Measurements from ENCODE around the gene DNAI4. TPM values are rescaled to one million over a fixed set of nuclear protein-coding genes. Genes with fewer than 3 reads are reported as not detected.
"Not testable (repeated sequence)": the region's sequence is repeated elsewhere in the genome, so short reads cannot be mapped to it uniquely, and the experiment has no call there.

DNAI4 gene
- polyA plus RNA-seq, 3 donors: 14.2 to 17.0 (median 16.2) TPM

- DNase-seq (ENCODE audit: extremely low read depth in 1 of 11, low read depth in 9 of 11, low spot score in 4 of 11): no peak
Measured at GRCh38 chr1:66931590-66931989, 6.9 kb upstream of the DNAI4 start.

DNA sequence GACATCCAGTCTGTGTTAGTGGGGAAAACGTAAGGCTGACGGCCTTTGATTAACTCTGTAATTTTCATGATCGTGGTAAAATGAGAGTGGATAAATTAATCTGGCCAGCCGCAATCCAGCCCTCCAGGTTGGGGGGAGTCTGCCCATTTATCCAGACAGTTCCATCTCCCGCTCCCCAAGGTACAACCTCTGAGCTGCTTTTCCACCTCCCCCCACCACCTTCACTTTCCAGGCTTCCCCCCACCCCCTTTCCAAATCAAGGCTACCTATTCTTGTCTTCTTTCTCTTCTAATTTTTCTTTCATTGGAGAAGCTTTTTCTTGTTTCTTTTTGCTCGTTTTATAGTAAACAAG, 6.1 kb upstream of the DNAI4 start:
- DNase-seq (ENCODE audit: extremely low read depth in 1 of 11, low read depth in 9 of 11, low spot score in 4 of 11): peak in 1 of 11 donors; percentile 27

- peak; percentile 79 to 92 (median 90) for DNase-seq (ENCODE audit: extremely low read depth in 1 of 11, low read depth in 9 of 11, low spot score in 4 of 11)
Measured at GRCh38 chr1:66929999-66930822, 5.6 kb upstream of the DNAI4 start.

DNA sequence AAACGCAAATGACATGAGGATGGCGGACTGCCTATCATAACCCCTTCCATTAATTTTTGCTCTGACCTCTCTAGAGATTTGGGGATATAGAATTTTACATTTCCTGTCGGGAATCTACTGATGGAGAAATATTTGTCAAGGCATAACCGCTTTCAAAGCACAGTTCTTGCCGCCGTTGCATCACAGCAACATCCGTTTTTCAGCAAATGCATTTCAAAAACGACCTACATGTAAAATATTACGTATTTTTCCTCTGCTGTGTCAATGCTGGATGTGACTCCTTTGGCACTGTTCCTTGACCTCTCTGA, 5.0 kb upstream of the DNAI4 start:
- DNase-seq (ENCODE audit: extremely low read depth in 1 of 11, low read depth in 9 of 11, low spot score in 4 of 11): no peak

GRCh38 chr1:66929146-66929688, 4.6 kb upstream of the DNAI4 start:
- DNase-seq (ENCODE audit: extremely low read depth in 1 of 11, low read depth in 9 of 11, low spot score in 4 of 11): no peak

DNA sequence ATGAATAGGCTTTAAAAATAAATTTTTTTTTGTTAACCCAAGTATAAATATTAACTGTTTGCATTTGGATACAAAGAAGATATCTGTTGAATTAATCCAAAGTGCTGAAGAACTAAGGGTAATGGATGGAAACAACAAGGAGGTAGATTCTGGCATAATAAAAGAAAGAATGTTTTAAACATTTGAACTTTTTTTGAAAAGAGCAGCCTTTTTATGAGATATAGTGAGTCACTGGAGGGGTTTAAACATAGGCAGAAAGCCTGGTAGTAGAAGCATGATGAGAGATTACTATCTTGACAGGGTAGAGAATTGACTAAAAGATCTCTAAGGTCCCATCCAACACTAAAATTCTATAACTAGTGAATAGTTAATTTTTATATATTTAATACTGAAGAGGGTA, 2.9 kb upstream of the DNAI4 start:
- DNase-seq (ENCODE audit: extremely low read depth in 1 of 11, low read depth in 9 of 11, low spot score in 4 of 11): no peak

- DNase-seq (ENCODE audit: extremely low read depth in 1 of 11, low read depth in 9 of 11, low spot score in 4 of 11): no peak
Measured at GRCh38 chr1:66925944-66926343, 1.3 kb upstream of the DNAI4 start.

GRCh38 chr1:66925558-66925910, 878 bp upstream of the DNAI4 start:
- no peak for DNase-seq (ENCODE audit: extremely low read depth in 1 of 11, low read depth in 9 of 11, low spot score in 4 of 11)

DNA sequence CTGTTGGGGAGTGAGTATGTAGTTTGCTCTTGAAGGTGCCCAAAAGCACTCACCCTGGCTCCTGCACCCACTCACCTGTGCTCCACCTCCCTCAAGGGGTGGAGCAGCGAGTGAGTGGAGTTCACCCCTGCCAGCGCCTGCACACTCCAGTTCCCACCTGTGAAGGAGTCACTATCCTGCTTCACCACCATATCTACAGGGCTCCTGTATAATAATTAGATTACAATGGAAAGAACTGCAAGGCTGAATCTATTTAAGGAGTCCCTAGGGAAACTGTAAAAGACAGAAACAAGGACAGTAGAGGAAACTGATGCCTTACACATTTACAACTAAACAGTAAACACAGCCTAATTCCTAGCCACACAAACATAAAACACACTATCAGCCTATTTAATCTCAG, 4.1 kb downstream of the DNAI4 start:
- DNase-seq (ENCODE audit: extremely low read depth in 1 of 11, low read depth in 9 of 11, low spot score in 4 of 11): no peak

DNA sequence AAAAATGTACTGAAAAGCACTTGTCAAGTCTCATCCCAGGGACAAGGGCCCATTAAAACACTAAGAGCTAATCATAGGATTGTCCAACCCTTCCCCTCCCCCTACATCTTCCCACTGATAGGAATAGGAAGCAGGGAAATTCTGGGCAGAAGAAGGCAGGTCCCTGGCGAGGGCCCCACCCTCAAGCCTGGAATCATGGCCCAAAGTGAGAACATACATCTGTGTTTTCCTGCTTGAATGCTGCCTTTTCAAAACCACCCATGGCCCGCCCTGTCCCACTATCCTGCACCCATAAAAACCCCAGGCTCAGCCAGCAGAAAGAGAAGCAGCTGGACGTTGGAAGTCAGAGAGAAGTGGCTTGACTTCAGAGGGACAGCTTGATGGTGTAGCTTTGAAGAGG, 4.8 kb downstream of the DNAI4 start:
- DNase-seq (ENCODE audit: extremely low read depth in 1 of 11, low read depth in 9 of 11, low spot score in 4 of 11): no peak

- DNase-seq (ENCODE audit: extremely low read depth in 1 of 11, low read depth in 9 of 11, low spot score in 4 of 11): no peak
Measured at GRCh38 chr1:66919063-66919462, 5.6 kb downstream of the DNAI4 start.

DNA sequence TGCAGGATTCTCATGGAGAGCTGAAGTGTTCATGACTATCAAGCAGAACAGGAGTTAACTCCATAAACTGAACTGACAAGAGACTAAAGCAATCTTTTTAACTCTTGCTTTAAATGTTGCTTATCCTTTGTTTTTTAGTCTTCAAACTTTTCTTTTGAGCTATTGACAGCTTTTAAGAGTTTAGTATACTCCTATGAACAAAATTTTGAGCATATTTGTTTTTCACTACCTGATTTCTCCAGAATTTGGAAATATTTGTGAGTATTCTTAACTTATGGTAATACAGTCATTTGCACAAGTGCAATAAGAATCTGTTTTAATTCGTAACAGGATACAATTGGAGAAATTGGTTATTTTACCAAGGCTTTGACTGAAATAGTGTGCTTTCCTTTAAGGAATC, 7.2 kb downstream of the DNAI4 start:
- no peak for DNase-seq (ENCODE audit: extremely low read depth in 1 of 11, low read depth in 9 of 11, low spot score in 4 of 11)

GRCh38 chr1:66916320-66916719, 8.3 kb downstream of the DNAI4 start:
- DNase-seq (ENCODE audit: extremely low read depth in 1 of 11, low read depth in 9 of 11, low spot score in 4 of 11): no peak

DNA sequence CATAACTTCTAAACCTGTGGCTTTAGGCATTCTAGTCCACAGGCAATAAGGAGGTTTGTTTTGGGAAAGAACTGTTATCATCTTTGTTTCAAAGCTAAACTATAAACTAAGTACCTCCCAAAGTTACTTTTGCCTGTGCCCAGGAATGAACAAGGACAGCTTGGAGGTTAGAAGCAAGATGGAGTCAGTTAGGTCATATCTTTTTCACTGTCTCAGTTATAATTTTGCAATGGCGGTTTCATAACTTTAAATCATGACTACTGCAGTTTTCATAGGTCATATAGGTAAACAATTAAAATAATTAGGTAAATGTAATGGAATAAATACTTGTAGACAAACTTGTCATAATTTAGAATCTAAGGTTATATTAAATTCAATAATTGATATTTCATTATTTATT, 9.5 kb downstream of the DNAI4 start:
- DNase-seq (ENCODE audit: extremely low read depth in 1 of 11, low read depth in 9 of 11, low spot score in 4 of 11): not testable (repeated sequence)

- no peak for DNase-seq (ENCODE audit: extremely low read depth in 1 of 11, low read depth in 9 of 11, low spot score in 4 of 11)
Measured at GRCh38 chr1:66893712-66894111, 30.9 kb downstream of the DNAI4 start.

GRCh38 chr1:66890621-66891020, 34.0 kb downstream of the DNAI4 start:
- DNase-seq (ENCODE audit: extremely low read depth in 1 of 11, low read depth in 9 of 11, low spot score in 4 of 11): no peak

GRCh38 chr1:66889030-66889429, 35.6 kb downstream of the DNAI4 start:
- no peak for DNase-seq (ENCODE audit: extremely low read depth in 1 of 11, low read depth in 9 of 11, low spot score in 4 of 11)

- DNase-seq (ENCODE audit: extremely low read depth in 1 of 11, low read depth in 9 of 11, low spot score in 4 of 11): no peak
Measured at GRCh38 chr1:66876664-66877063, 48.0 kb downstream of the DNAI4 start.

DNA sequence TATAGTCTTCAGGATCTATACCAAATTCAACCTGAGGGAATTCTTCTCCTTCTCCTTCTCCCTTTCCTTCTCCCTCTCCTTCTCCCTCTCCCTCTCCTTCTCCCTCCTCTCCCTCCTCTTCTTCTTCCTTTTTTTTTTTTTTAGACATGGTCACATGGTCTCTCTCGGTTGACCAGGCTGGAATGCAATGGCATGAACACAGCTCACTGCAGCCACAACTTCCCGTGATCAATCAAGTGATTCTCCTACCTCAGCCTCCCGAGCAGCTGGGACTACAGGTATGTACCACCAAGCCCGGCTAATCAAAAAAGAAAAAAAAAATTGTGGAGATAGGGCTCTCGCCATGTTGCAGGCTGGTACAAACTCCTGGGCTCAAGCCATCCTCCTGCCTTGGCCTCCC, 51.5 kb downstream of the DNAI4 start:
- DNase-seq (ENCODE audit: extremely low read depth in 1 of 11, low read depth in 9 of 11, low spot score in 4 of 11): no peak

DNA sequence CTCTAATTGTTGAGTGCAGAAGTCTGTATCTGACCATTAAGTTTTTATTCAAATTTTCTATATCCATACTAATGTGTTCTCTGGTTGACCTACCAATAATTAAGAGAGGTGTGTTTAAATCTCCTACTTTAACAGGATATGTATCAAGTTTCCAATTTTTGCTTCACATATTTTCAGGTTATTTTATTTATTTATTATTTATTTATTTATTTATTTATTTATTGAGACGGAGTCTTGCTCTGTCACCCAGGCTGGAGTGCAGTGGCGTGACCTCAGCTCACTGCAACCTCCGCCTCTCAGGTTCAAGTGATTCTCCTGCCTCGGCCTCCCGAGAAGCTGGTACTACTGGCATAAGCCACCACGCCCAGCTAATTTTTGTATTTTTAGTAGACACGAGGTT, 52.6 kb downstream of the DNAI4 start:
- not testable (repeated sequence) for DNase-seq (ENCODE audit: extremely low read depth in 1 of 11, low read depth in 9 of 11, low spot score in 4 of 11)

DNA sequence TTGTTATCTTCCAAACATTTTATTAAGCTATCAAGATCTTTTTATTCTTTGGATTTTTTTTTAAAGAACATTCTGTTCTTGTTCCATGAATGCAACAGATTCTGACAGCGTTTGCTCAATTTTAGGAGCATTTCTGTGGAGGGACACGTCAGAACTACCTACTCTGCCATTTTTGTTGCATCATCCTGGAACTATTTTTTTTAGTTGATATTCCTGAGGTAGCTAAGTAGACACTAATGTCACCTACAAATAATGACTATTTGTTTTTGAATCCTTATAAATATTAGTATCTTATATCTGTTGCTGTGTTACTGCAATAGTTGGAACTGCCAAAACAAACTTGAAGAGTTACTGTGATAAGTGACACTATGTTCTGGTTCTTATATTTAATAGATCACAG, 57.2 kb downstream of the DNAI4 start:
- no peak for DNase-seq (ENCODE audit: extremely low read depth in 1 of 11, low read depth in 9 of 11, low spot score in 4 of 11)

All from renal cortex interstitium (tissue), 11 donors.